DND-41 (cell line): ENCODE results near the gene ATP6V0D1.
A peak's percentile ranks its signal among the peaks of the same experiment; 100 is the strongest.
"Not testable (repeated sequence)": the region's sequence is repeated elsewhere in the genome, so short reads cannot be mapped to it uniquely, and the experiment has no call there.

ENCODE experiments used
- ATAC-seq: fragments of 200-7000 bp; cut with Tn5 transposase; 3 replicates; pipeline ENCODE4 v1.9.1; 2021; ENCODE audit warnings: low read depth; ENCODE audit not compliant: insufficient read depth
- DNase-seq: peaks from one replicate; pipeline ENCODE4 v3.0.0-alpha.2; 2020
- H2AFZ ChIP-seq: 2 replicates; pipeline ENCODE4 v1.6.0; 2012; ENCODE audit warnings: low read depth, low read length
- H3K27ac ChIP-seq: 2 replicates; pipeline ENCODE4 v1.5.1; 2012; ENCODE audit warnings: low read length, inconsistent platforms
- H3K27me3 ChIP-seq: fragments of 200-600 bp; sonication (generic); 2 replicates; pipeline ENCODE4 v1.6.0; 2012; ENCODE audit warnings: low read length, mild to moderate bottlenecking, inconsistent platforms; ENCODE audit not compliant: insufficient read depth, poor library complexity
- H3K36me3 ChIP-seq: 2 replicates; pipeline ENCODE4 v1.5.1; 2012; ENCODE audit warnings: low read length, inconsistent platforms; ENCODE audit not compliant: insufficient read depth
- H3K4me1 ChIP-seq: 2 replicates; pipeline ENCODE4 v1.5.1; 2012; ENCODE audit warnings: mild to moderate bottlenecking, low read length; ENCODE audit not compliant: insufficient read depth
- H3K4me2 ChIP-seq: 2 replicates; pipeline ENCODE4 v1.6.0; 2012; ENCODE audit warnings: mild to moderate bottlenecking, moderate library complexity, low read length, inconsistent platforms; ENCODE audit not compliant: insufficient read depth
- H3K4me3 ChIP-seq, 2 experiments: fragments of 200-600 bp in 1 of 2; shearing (Covaris generic) in 1 of 2; 2 replicates each; pipeline ENCODE4 v1.5.1; 2012 to 2016; ENCODE audit warnings: inconsistent platforms in 2 of 2, low read length in 2 of 2, mild to moderate bottlenecking in 2 of 2, low read depth in 1 of 2, moderate library complexity in 1 of 2
- H3K79me2 ChIP-seq: 2 replicates; pipeline ENCODE4 v1.6.0; 2012; ENCODE audit warnings: low read length, inconsistent platforms; ENCODE audit not compliant: insufficient read depth
- H3K9ac ChIP-seq: 2 replicates; pipeline ENCODE4 v1.6.0; 2012; ENCODE audit warnings: low read depth, mild to moderate bottlenecking, inconsistent platforms, low read length, moderate library complexity
- H3K9me3 ChIP-seq: 2 replicates; pipeline ENCODE4 v1.5.1; 2012; ENCODE audit warnings: low read length, moderate library complexity, mild to moderate bottlenecking, inconsistent platforms; ENCODE audit not compliant: insufficient read depth, severe bottlenecking
- H4K20me1 ChIP-seq: 2 replicates; pipeline ENCODE4 v1.6.0; 2012; ENCODE audit warnings: low read length; ENCODE audit not compliant: insufficient read depth
- CTCF ChIP-seq: IDR thresholded peaks from 2 replicates; pipeline ENCODE4 v1.5.1; 2012; ENCODE audit warnings: borderline replicate concordance, low read length, moderate library complexity, mild to moderate bottlenecking; ENCODE audit not compliant: poor library complexity, severe bottlenecking; ENCODE audit errors: extremely low read depth
- EZH2 ChIP-seq: IDR thresholded peaks from 3 replicates; pipeline ENCODE4 v1.6.1; 2012; ENCODE audit warnings: borderline replicate concordance, low read depth, mild to moderate bottlenecking, moderate library complexity, low read length, inconsistent platforms; ENCODE audit not compliant: severe bottlenecking

Gene ATP6V0D1

GRCh38 chr16:67516296-67517154 lies 35.6 kb upstream of the ATP6V0D1 start:
- no peaks in the 10 kb centered on the region for H4K20me1 ChIP-seq
- DNase-seq: no peak
- H3K9me3 ChIP-seq: no peaks in the 10 kb centered on the region
- no peak for ATAC-seq
- no peaks in the 10 kb centered on the region for H3K79me2 ChIP-seq
- TF ChIP-seq EZH2 (no peak), CTCF (no peak)
- H3K4me3 ChIP-seq: no peak overlapping the region
- no peak overlapping the region for H2AFZ ChIP-seq
- no peak overlapping the region for H3K9ac ChIP-seq
- no peaks in the 10 kb centered on the region for H3K36me3 ChIP-seq
- peaks cover 18% of the 10 kb centered on the region for H3K4me1 ChIP-seq
- no peak overlapping the region for H3K27ac ChIP-seq
- no peak overlapping the region for H3K4me2 ChIP-seq
- no peaks in the 10 kb centered on the region for H3K27me3 ChIP-seq

- peaks cover 9% of the 10 kb centered on the region for H3K4me1 ChIP-seq
- H3K9ac ChIP-seq: peak overlapping the region; percentile 36; the same call in 1 of the 2 replicates
- H3K79me2 ChIP-seq: no peaks in the 10 kb centered on the region
- H3K9me3 ChIP-seq: no peaks in the 10 kb centered on the region
- peak overlapping the region; percentile 59 for H3K27ac ChIP-seq
- no peak overlapping the region for H3K4me3 ChIP-seq
- DNase-seq (peak; percentile 84), ATAC-seq (peak; percentile 89)
- H3K4me2 ChIP-seq: peak overlapping the region; percentile 46; the same call in 1 of the 2 replicates
- no peaks in the 10 kb centered on the region for H3K36me3 ChIP-seq
- H3K27me3 ChIP-seq: no peaks in the 10 kb centered on the region
- no peaks in the 10 kb centered on the region for H4K20me1 ChIP-seq
- TF ChIP-seq EZH2: no peak
- peak; percentile 87 for TF ChIP-seq CTCF
- peak overlapping the region; percentile 87 for H2AFZ ChIP-seq
Observed at GRCh38 chr16:67514382-67514828, 33.4 kb upstream of the ATP6V0D1 start.

GRCh38 chr16:67513892-67514291 lies 32.9 kb upstream of the ATP6V0D1 start:
- H4K20me1 ChIP-seq, DNase-seq, H3K79me2 ChIP-seq, H3K27me3 ChIP-seq, H3K27ac ChIP-seq, H3K9me3 ChIP-seq, H3K9ac ChIP-seq, H3K4me3 ChIP-seq, H3K36me3 ChIP-seq: not testable (repeated sequence)
- ATAC-seq: peak; percentile 7; the same call in 1 of the 3 replicates
- 0 out of 2 replicates have a peak overlapping the region, but pooled peaks have one; percentile 87 for H2AFZ ChIP-seq
- H3K4me2 ChIP-seq: peak overlapping the region; percentile 46; the same call in 1 of the 2 replicates
- H3K4me1 ChIP-seq: peaks cover 11% of the 10 kb centered on the region

GRCh38 chr16:67509016-67509415 lies 28.1 kb upstream of the ATP6V0D1 start:
- peak; percentile 43 for DNase-seq
- Histone ChIP-seq H3K4me2 (no peak overlapping the region), H4K20me1 (no peaks in the 10 kb centered on the region), H3K79me2 (no peaks in the 10 kb centered on the region), H3K27me3 (no peaks in the 10 kb centered on the region), H2AFZ (no peak overlapping the region), H3K9me3 (no peaks in the 10 kb centered on the region), H3K27ac (no peak overlapping the region), H3K4me3 (no peak overlapping the region), H3K36me3 (no peaks in the 10 kb centered on the region), H3K4me1 (peaks cover 4% of the 10 kb centered on the region), H3K9ac (no peak overlapping the region)
- TF ChIP-seq CTCF: no peak
- TF ChIP-seq EZH2: no peak
- peak; percentile 55; the same call in 2 of the 3 replicates for ATAC-seq
